K562 (cell line): ENCODE measurements around the gene NCOR2. TPM values are rescaled to one million over a fixed set of nuclear protein-coding genes. Genes with fewer than 3 reads are reported as not detected.

ENCODE experiments used
- CC2D1A ChIP-seq: fragments of 450-650 bp; IDR thresholded peaks from 2 replicates; pipeline ENCODE4 v1.6.1; 2017; ENCODE audit warnings: mild to moderate bottlenecking
- CREB3L1 ChIP-seq: fragments of 450-650 bp; IDR thresholded peaks from 2 replicates; pipeline ENCODE4 v1.6.1; 2014; ENCODE audit warnings: low read depth, mild to moderate bottlenecking, moderate library complexity, borderline replicate concordance
- CREBBP ChIP-seq: IDR thresholded peaks from one replicate; pipeline ENCODE4 v1.6.1; 2012; ENCODE audit warnings: low read depth, mild to moderate bottlenecking, control low read depth, inconsistent platforms, low read length
- DPF2 ChIP-seq: fragments of 450-650 bp; IDR thresholded peaks from 2 replicates; pipeline ENCODE4 v1.6.1; 2016
- ETS2 ChIP-seq: IDR thresholded peaks from 2 replicates; pipeline ENCODE4 v1.6.1; 2016; ENCODE audit warnings: borderline replicate concordance, missing genetic modification characterization, mild to moderate bottlenecking, moderate library complexity, missing compliant biosample characterization; ENCODE audit not compliant: poor library complexity, severe bottlenecking
- FOXP1 ChIP-seq: sonication (generic); formaldehyde crosslinking; IDR thresholded peaks from 2 replicates; pipeline ENCODE4 v1.8.0; 2022; ENCODE audit warnings: mild to moderate bottlenecking, missing genetic modification reagents
- GATA2 ChIP-seq: sonication (generic); formaldehyde crosslinking; IDR thresholded peaks from 2 replicates; pipeline ENCODE4 v1.4.0; 2020; ENCODE audit warnings: mild to moderate bottlenecking, missing genetic modification reagents
- HNRNPH1 ChIP-seq: fragments of 200-400 bp; formaldehyde crosslinking; optimal IDR thresholded peaks from 2 replicates; pipeline ENCODE3; 2017; ENCODE audit warnings: low read depth, mild to moderate bottlenecking, low read length, moderate library complexity
- LEF1 ChIP-seq: fragments of 450-650 bp; IDR thresholded peaks from 2 replicates; pipeline ENCODE4 v1.6.1; 2016; ENCODE audit warnings: mild to moderate bottlenecking
- MYBL2 ChIP-seq, 2 experiments: fragments of 450-650 bp in 1 of 2; sonication (generic) in 1 of 2; formaldehyde crosslinking in 1 of 2; IDR thresholded peaks; 2 replicates each; pipeline versions ENCODE4 v1.6.1 to v1.8.1; 2017 to 2022; ENCODE audit warnings: borderline replicate concordance in 1 of 2, inconsistent platforms in 1 of 2, low read depth in 1 of 2, mild to moderate bottlenecking in 1 of 2, missing genetic modification reagents in 1 of 2, moderate library complexity in 1 of 2
- NR2C1 ChIP-seq, 2 experiments: fragments of 450-650 bp; IDR thresholded peaks; 2 replicates each; pipeline ENCODE4 v1.6.1; 2017; ENCODE audit warnings: mild to moderate bottlenecking in 2 of 2, antibody characterized with exemption in 1 of 2, inconsistent platforms in 1 of 2, missing compliant biosample characterization in 1 of 2, missing genetic modification characterization in 1 of 2
- NR2C2 ChIP-seq, 2 experiments: fragments of 200-800 bp in 1 of 2; sonication (Bioruptor generic) in 1 of 2; sonication (generic) in 1 of 2; formaldehyde crosslinking in 1 of 2; IDR thresholded peaks; 2 replicates each; pipeline versions ENCODE4 v1.6.1 to v1.8.0; 2016 to 2022; ENCODE audit warnings: mild to moderate bottlenecking in 1 of 2, missing compliant biosample characterization in 1 of 2, missing genetic modification characterization in 1 of 2, missing genetic modification reagents in 1 of 2
- SIN3B ChIP-seq: fragments of 450-650 bp; IDR thresholded peaks from 2 replicates; pipeline ENCODE4 v1.6.1; 2017; ENCODE audit warnings: low read depth, mild to moderate bottlenecking, moderate library complexity
- SUPT5H ChIP-seq: fragments of 450-650 bp; IDR thresholded peaks from 2 replicates; pipeline ENCODE4 v1.6.1; 2016
- TAF9B ChIP-seq: fragments of 450-650 bp; IDR thresholded peaks from 2 replicates; pipeline ENCODE4 v1.6.1; 2018; ENCODE audit warnings: mild to moderate bottlenecking; ENCODE audit not compliant: partially characterized antibody
- TCF3 ChIP-seq: sonication (generic); formaldehyde crosslinking; IDR thresholded peaks from 2 replicates; pipeline ENCODE4 v1.4.0; 2020; ENCODE audit warnings: mild to moderate bottlenecking, missing genetic modification reagents
- TCF7 ChIP-seq: sonication (generic); IDR thresholded peaks from 2 replicates; pipeline ENCODE4 v1.6.1; 2016; ENCODE audit warnings: antibody characterized with exemption, borderline replicate concordance
- THRAP3 ChIP-seq: fragments of 450-650 bp; IDR thresholded peaks from 2 replicates; pipeline ENCODE4 v1.6.1; 2016; ENCODE audit warnings: mild to moderate bottlenecking, inconsistent platforms, borderline replicate concordance
- TOE1 ChIP-seq, 2 experiments: fragments of 450-650 bp in 1 of 2; sonication (generic) in 1 of 2; formaldehyde crosslinking in 1 of 2; IDR thresholded peaks; 2 replicates each; pipeline versions ENCODE4 v1.7.1 to v1.8.0; 2016 to 2022; ENCODE audit warnings: borderline replicate concordance in 2 of 2, mild to moderate bottlenecking in 2 of 2, antibody characterized with exemption in 1 of 2, inconsistent platforms in 1 of 2, low read depth in 1 of 2, missing genetic modification reagents in 1 of 2, moderate library complexity in 1 of 2
- USF2 ChIP-seq: sonication (generic); formaldehyde crosslinking; IDR thresholded peaks from 2 replicates; pipeline ENCODE4 v1.5.0; 2020; ENCODE audit warnings: missing genetic modification reagents
- ZEB2 ChIP-seq: fragments of 450-650 bp; IDR thresholded peaks from 2 replicates; pipeline ENCODE4 v1.6.1; 2016
- ZNF143 ChIP-seq: sonication (generic); formaldehyde crosslinking; IDR thresholded peaks from 2 replicates; pipeline ENCODE4 v1.9.0; 2022; ENCODE audit warnings: mild to moderate bottlenecking, missing genetic modification reagents
- ZNF75A ChIP-seq: fragments of 450-650 bp; formaldehyde crosslinking; IDR thresholded peaks from 2 replicates; pipeline ENCODE4 v1.4.0; 2020; ENCODE audit warnings: mild to moderate bottlenecking
- polyA plus RNA-seq, 8 experiments: library from polyadenylated mRNA; depleted of rRNA in 4 of 8; stranded (reverse) in 5 of 8; unstranded in 3 of 8; fragments of >200 nt; fragmentation: Nextera tagmentation in 2 of 8; fragmentation: Illumina TruSeq in 1 of 8; extraction: Ambion mirVana in 2 of 8; extraction: Trizol in 1 of 8; gene quantifications; 2 replicates each; pipeline versions ENCODE4 v1.2.1 to v1.2.3, GENCODE V29; 2011 to 2014; ENCODE audit warnings: inconsistent platforms in 1 of 8, missing spikeins in 1 of 8
- total RNA-seq, 7 experiments: library from RNA; depleted of rRNA in 6 of 7; stranded (reverse); fragments of >200 nt in 6 of 7; fragmentation: Illumina TruSeq in 2 of 7; extraction: Trizol in 2 of 7; gene quantifications; 2 replicates each; pipeline versions ENCODE4 v1.2.1 to v1.2.3, GENCODE V29; 2011 to 2021; ENCODE audit warnings: low replicate concordance in 1 of 7
- TF ChIP-seq, protein P1 (sequence below), 2 experiments: IDR thresholded peaks; 2 replicates each; pipeline ENCODE4 v1.6.1; 2011; ENCODE audit warnings: borderline replicate concordance in 1 of 2, control low read depth in 1 of 2, low read depth in 1 of 2, low read length in 1 of 2, mild to moderate bottlenecking in 1 of 2, mixed read lengths in 1 of 2, moderate library complexity in 1 of 2; ENCODE audit not compliant: insufficient read depth in 1 of 2, insufficient read length in 1 of 2, poor library complexity in 1 of 2, severe bottlenecking in 1 of 2; ENCODE audit errors: extremely low read depth in 1 of 2

Gene NCOR2
- total and polyA plus RNA-seq, 9 of the 15 experiments (the other 6 are each of a cell fraction or from before 2014, with no cell fraction given), result 0.18 to 126 (median 8.4) TPM

DNA sequence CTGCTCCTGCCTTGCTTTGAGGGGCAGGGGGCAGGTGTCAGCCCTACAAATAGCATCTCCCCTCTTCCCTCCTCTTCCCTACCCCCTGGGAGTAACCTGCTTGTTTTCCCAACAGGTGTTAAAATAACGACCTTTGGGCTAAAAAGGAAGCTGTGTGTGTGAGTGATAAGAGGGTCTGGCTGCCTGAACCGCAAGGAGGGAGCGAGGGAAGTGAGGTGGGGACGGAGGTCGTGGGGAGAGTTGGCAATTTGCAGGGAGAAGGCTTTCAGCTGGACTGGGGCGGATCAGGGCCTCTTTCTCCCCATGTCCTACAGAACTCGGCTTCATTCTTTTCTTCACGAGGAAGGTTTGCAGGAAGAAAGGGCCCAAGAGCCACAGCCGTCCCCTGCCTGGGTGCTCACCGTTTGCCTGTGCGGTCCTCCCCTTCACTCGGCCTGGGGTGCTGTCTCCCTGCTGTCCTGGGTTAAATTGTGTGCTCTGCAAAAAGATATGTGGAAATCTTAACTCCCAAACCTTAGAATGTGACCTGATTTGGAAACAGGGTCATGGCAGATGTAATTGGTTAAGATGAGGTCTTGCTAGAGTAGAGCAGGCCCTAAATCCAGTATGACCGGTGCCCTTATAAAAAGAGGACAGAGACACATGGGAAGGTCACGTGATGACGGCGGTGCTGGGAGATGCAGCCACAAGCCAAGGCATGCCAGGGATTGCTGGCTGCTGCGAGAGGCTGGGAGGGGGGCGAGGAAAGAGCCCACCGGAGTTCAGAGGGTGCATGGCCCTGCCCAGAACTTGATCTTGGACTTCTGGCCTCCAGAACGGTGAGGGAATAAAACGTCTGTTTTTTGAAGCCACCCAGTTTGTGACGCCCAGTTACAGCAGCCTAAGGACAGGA is 38.7 kb upstream of the NCOR2 start (continued):
- TF ChIP-seq ETS2 (tag) (no peak), MYBL2 (IDR thresholded peaks at IDR 0.05; ENCODE audit: low read depth) (no peak), MYBL2 (CRISPR knock-in tag; IDR thresholded peaks at IDR 0.05; ENCODE audit: borderline replicate concordance) (no peak), SIN3B (no peak), CREBBP (no peak), NR2C1 (IDR thresholded peaks at IDR 0.05) (no peak), NR2C1 (tag; IDR thresholded peaks at IDR 0.05) (no peak), LEF1 (no peak), SUPT5H (no peak), DPF2 (peak; percentile 56; the same call in 1 of the 2 replicates), CC2D1A (no peak), ZEB2 (peak; percentile 86), ZNF143 (CRISPR knock-in tag) (no peak), FOXP1 (CRISPR knock-in tag) (no peak), TAF9B (no peak), GATA2 (no peak), HNRNPH1 (no peak), CREB3L1 (no peak), TCF3 (CRISPR knock-in tag) (peak; percentile 88), TCF7 (no peak), ZNF75A (CRISPR knock-in tag) (no peak), THRAP3 (no peak), NR2C2 (CRISPR knock-in tag; IDR thresholded peaks at IDR 0.05) (no peak), NR2C2 (tag; IDR thresholded peaks at IDR 0.05) (no peak), TOE1 (IDR thresholded peaks at IDR 0.05; ENCODE audit: borderline replicate concordance) (0 out of 2 replicates have a peak, but pooled peaks have one; percentile 54), TOE1 (CRISPR knock-in tag; IDR thresholded peaks at IDR 0.05; ENCODE audit: borderline replicate concordance, low read depth) (no peak), USF2 (CRISPR knock-in tag) (peak; percentile 57)
- TF ChIP-seq, protein P1, sequence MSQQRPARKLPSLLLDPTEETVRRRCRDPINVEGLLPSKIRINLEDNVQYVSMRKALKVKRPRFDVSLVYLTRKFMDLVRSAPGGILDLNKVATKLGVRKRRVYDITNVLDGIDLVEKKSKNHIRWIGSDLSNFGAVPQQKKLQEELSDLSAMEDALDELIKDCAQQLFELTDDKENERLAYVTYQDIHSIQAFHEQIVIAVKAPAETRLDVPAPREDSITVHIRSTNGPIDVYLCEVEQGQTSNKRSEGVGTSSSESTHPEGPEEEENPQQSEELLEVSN (IDR thresholded peaks at IDR 0.05; ENCODE audit: borderline replicate concordance in 1 of 2, extremely low read depth in 1 of 2, insufficient read depth in 1 of 2, insufficient read length in 1 of 2, low read depth in 1 of 2, low read length in 1 of 2, poor library complexity in 1 of 2, severe bottlenecking in 1 of 2), result peak in 1 of 2 experiments; percentile 20
